HG03135 (cell line): ENCODE results near the gene LARGE1.

Source experiments
- ATAC-seq: cut with Tn5 transposase; IDR thresholded peaks from one replicate; pipeline ENCODE4 v1.9.1; 2021; ENCODE audit warnings: mild to moderate bottlenecking, moderate library complexity; ENCODE audit not compliant: unreplicated experiment

The LARGE1 gene

GRCh38 chr22:33887173-33887572, 33.1 kb downstream of the LARGE1 start:
- no peak for ATAC-seq

- ATAC-seq = no peak
These were observed 33.6 kb downstream of the LARGE1 start for GRCh38 chr22:33886696-33887095.

GRCh38 chr22:33884829-33885228, 35.4 kb downstream of the LARGE1 start:
- ATAC-seq = no peak

- ATAC-seq = no peak
These were observed 36.1 kb downstream of the LARGE1 start for GRCh38 chr22:33883961-33884808.

- ATAC-seq = no peak
These were observed 36.7 kb downstream of the LARGE1 start for GRCh38 chr22:33883561-33883960.

GRCh38 chr22:33882991-33883390, 37.3 kb downstream of the LARGE1 start:
- ATAC-seq = no peak

- ATAC-seq = no peak
These were observed 39.3 kb downstream of the LARGE1 start for GRCh38 chr22:33880986-33881385.

GRCh38 chr22:33879796-33880195, 40.5 kb downstream of the LARGE1 start:
- no peak for ATAC-seq

GRCh38 chr22:33875316-33875715, 45.0 kb downstream of the LARGE1 start:
- no peak for ATAC-seq

GRCh38 chr22:33874206-33874605, 46.1 kb downstream of the LARGE1 start:
- ATAC-seq = no peak

- no peak for ATAC-seq
These were observed 46.6 kb downstream of the LARGE1 start for GRCh38 chr22:33873666-33874065.

- no peak for ATAC-seq
These were observed 47.1 kb downstream of the LARGE1 start for GRCh38 chr22:33873186-33873585.

GRCh38 chr22:33871935-33872334, 48.3 kb downstream of the LARGE1 start:
- no peak for ATAC-seq

- ATAC-seq = no peak
These were observed 50.3 kb downstream of the LARGE1 start for GRCh38 chr22:33869946-33870345.

- ATAC-seq = no peak
These were observed 52.3 kb downstream of the LARGE1 start for GRCh38 chr22:33867971-33868370.

- no peak for ATAC-seq
These were observed 53.0 kb downstream of the LARGE1 start for GRCh38 chr22:33867118-33867866.

GRCh38 chr22:33866511-33866910, 53.8 kb downstream of the LARGE1 start:
- no peak for ATAC-seq

- ATAC-seq = no peak
These were observed 54.3 kb downstream of the LARGE1 start for GRCh38 chr22:33865996-33866395.

GRCh38 chr22:33865248-33865647, 55.0 kb downstream of the LARGE1 start:
- no peak for ATAC-seq

- no peak for ATAC-seq
These were observed 55.5 kb downstream of the LARGE1 start for GRCh38 chr22:33864723-33865130.

GRCh38 chr22:33861216-33861875, 58.9 kb downstream of the LARGE1 start:
- ATAC-seq = no peak

- no peak for ATAC-seq
These were observed 59.9 kb downstream of the LARGE1 start for GRCh38 chr22:33860386-33860785.
